IMR-90 (cell line): ENCODE measurements around the gene LMO1. TPM values are rescaled to one million over a fixed set of nuclear protein-coding genes. Genes with fewer than 3 reads are reported as not detected.
A peak's percentile ranks its signal among the peaks of the same experiment; 100 is the strongest.

Experiments
- ATAC-seq: fragments of 200-7000 bp; cut with Tn5 transposase; 2 replicates; pipeline ENCODE4 v1.9.1; 2020; ENCODE audit warnings: low read depth, mild to moderate bottlenecking, moderate library complexity
- BruUV-seq: library from RNA; stranded (reverse); fragments of 400-500 nt; replicated peaks from 2 replicates; lab custom pipeline; 2021; lab: Mats Ljungman, UMichigan
- CTCF ChIA-PET: fragments of 300-600 bp; formaldehyde crosslinking; extraction: SDS; loops from one replicate; lab custom pipeline; 2021; ENCODE audit warnings: antibody characterized with exemption; lab: Yijun Ruan, JAX
- POLR2A ChIA-PET: fragments of 300-600 bp; sonication (Branson Sonifier 250); formaldehyde crosslinking; loops from one replicate; lab custom pipeline; 2022; ENCODE audit warnings: antibody characterized with exemption; ENCODE audit not compliant: unreplicated experiment; lab: Charles Lee
- DNase-seq: peaks from one replicate; pipeline ENCODE4 v3.0.0; 2013
- H2AFZ ChIP-seq: replicated peaks from 2 replicates; pipeline ENCODE3; 2013; ENCODE audit warnings: low read length, mild to moderate bottlenecking; ENCODE audit not compliant: poor library complexity
- H2AK5ac ChIP-seq: 2 replicates; pipeline ENCODE4 v1.6.1; 2013; ENCODE audit warnings: low read depth, low read length, inconsistent platforms
- H2AK9ac ChIP-seq: replicated peaks from 2 replicates; pipeline ENCODE3; 2013; ENCODE audit warnings: mild to moderate bottlenecking, low read depth, low read length, moderate library complexity; ENCODE audit not compliant: poor library complexity
- H2BK120ac ChIP-seq: 2 replicates; pipeline ENCODE4 v1.6.1; 2013; ENCODE audit warnings: low read depth, low read length, inconsistent platforms
- H2BK15ac ChIP-seq: 3 replicates; pipeline ENCODE4 v1.6.1; 2013; ENCODE audit warnings: low read depth, low read length, inconsistent platforms
- H2BK20ac ChIP-seq: 2 replicates; pipeline ENCODE4 v1.6.1; 2013; ENCODE audit warnings: low read depth, mild to moderate bottlenecking, inconsistent platforms, low read length, moderate library complexity
- H2BK5ac ChIP-seq: 2 replicates; pipeline ENCODE4 v1.6.1; 2013; ENCODE audit warnings: mild to moderate bottlenecking, low read depth, low read length, inconsistent platforms; ENCODE audit not compliant: poor library complexity, severe bottlenecking
- H3K14ac ChIP-seq: replicated peaks from 2 replicates; pipeline ENCODE4 v1.6.1; 2013; ENCODE audit warnings: low read depth, low read length, inconsistent platforms
- H3K18ac ChIP-seq: 2 replicates; pipeline ENCODE4 v1.6.1; 2013; ENCODE audit warnings: low read depth, low read length, control low read depth
- H3K23ac ChIP-seq: 2 replicates; pipeline ENCODE4 v1.6.1; 2013; ENCODE audit warnings: low read depth, low read length, inconsistent platforms
- H3K27ac ChIP-seq: 2 replicates; pipeline ENCODE4 v1.5.1; 2013; ENCODE audit warnings: mild to moderate bottlenecking, control low read depth, low read length; ENCODE audit not compliant: insufficient read depth
- H3K27me3 ChIP-seq: 2 replicates; pipeline ENCODE4 v1.6.1; 2013; ENCODE audit warnings: low read length; ENCODE audit not compliant: control insufficient read depth, insufficient read depth
- H3K36me3 ChIP-seq: 2 replicates; pipeline ENCODE4 v1.6.1; 2013; ENCODE audit warnings: low read length, mixed read lengths; ENCODE audit not compliant: control insufficient read depth, insufficient read depth
- H3K4ac ChIP-seq: 2 replicates; pipeline ENCODE4 v1.6.1; 2013; ENCODE audit warnings: low read depth, low read length, inconsistent platforms
- H3K4me1 ChIP-seq: 2 replicates; pipeline ENCODE4 v1.6.1; 2013; ENCODE audit warnings: low read length, mixed read lengths; ENCODE audit not compliant: control insufficient read depth, insufficient read depth
- H3K4me2 ChIP-seq: 2 replicates; pipeline ENCODE4 v1.6.1; 2013; ENCODE audit warnings: low read depth, mild to moderate bottlenecking, control low read depth, low read length, moderate library complexity
- H3K4me3 ChIP-seq: 2 replicates; pipeline ENCODE4 v1.5.1; 2013; ENCODE audit warnings: low read depth, mild to moderate bottlenecking, control low read depth, low read length, moderate library complexity; ENCODE audit not compliant: insufficient read depth
- H3K56ac ChIP-seq: 2 replicates; pipeline ENCODE4 v1.6.1; 2013; ENCODE audit warnings: low read length, inconsistent platforms; ENCODE audit not compliant: insufficient read depth; ENCODE audit errors: extremely low read depth
- H3K79me1 ChIP-seq, 2 experiments: 2 replicates each; pipeline ENCODE4 v1.6.1; 2013; ENCODE audit warnings: low read length in 2 of 2, inconsistent platforms in 1 of 2, low read depth in 1 of 2
- H3K9ac ChIP-seq: 2 replicates; pipeline ENCODE4 v1.6.1; 2013; ENCODE audit warnings: low read depth, low read length, control low read depth
- H3K9me1 ChIP-seq: 2 replicates; pipeline ENCODE4 v1.6.1; 2013; ENCODE audit warnings: low read length, inconsistent platforms; ENCODE audit not compliant: insufficient read depth
- H3K9me3 ChIP-seq: 2 replicates; pipeline ENCODE4 v1.6.1; 2013; ENCODE audit warnings: low read length; ENCODE audit not compliant: control insufficient read depth, insufficient read depth
- H4K20me1 ChIP-seq: 2 replicates; pipeline ENCODE4 v1.6.1; 2013; ENCODE audit warnings: low read length, inconsistent platforms; ENCODE audit not compliant: insufficient read depth
- H4K5ac ChIP-seq: 2 replicates; pipeline ENCODE4 v1.6.1; 2013; ENCODE audit warnings: mild to moderate bottlenecking, low read depth, low read length, control low read depth
- H4K8ac ChIP-seq, 2 experiments: 2 replicates each; pipeline ENCODE4 v1.6.1; 2013; ENCODE audit warnings: low read depth in 2 of 2, low read length in 2 of 2, control low read depth in 1 of 2, inconsistent platforms in 1 of 2
- H4K91ac ChIP-seq: 2 replicates; pipeline ENCODE4 v1.6.1; 2013; ENCODE audit warnings: low read depth, low read length, inconsistent platforms; ENCODE audit not compliant: insufficient read depth
- BHLHE40 ChIP-seq: fragments of 150-350 bp; IDR thresholded peaks from 2 replicates; pipeline ENCODE4 v1.6.1; 2016; ENCODE audit warnings: mild to moderate bottlenecking, low read depth, low read length
- CEBPB ChIP-seq: IDR thresholded peaks from 2 replicates; pipeline ENCODE4 v1.6.1; 2012; ENCODE audit warnings: low read depth, low read length, improper control_type of control experiment
- MAFK ChIP-seq: IDR thresholded peaks from 2 replicates; pipeline ENCODE4 v1.6.1; 2012; ENCODE audit warnings: low read depth, low read length, improper control_type of control experiment
- MXI1 ChIP-seq: IDR thresholded peaks from 2 replicates; pipeline ENCODE4 v1.6.1; 2012; ENCODE audit warnings: low read depth, mild to moderate bottlenecking, low read length, moderate library complexity, borderline replicate concordance
- RAD21 ChIP-seq: IDR thresholded peaks from 2 replicates; pipeline ENCODE4 v1.6.1; 2012; ENCODE audit warnings: low read length, improper control_type of control experiment
- RCOR1 ChIP-seq: IDR thresholded peaks from 2 replicates; pipeline ENCODE4 v1.6.1; 2012; ENCODE audit warnings: mild to moderate bottlenecking, low read length, improper control_type of control experiment; ENCODE audit not compliant: insufficient replicate concordance
- SMC3 ChIP-seq: fragments of 150-350 bp; IDR thresholded peaks from 2 replicates; pipeline ENCODE4 v1.6.1; 2016; ENCODE audit warnings: low read depth, mild to moderate bottlenecking, antibody characterized with exemption, low read length, moderate library complexity
- WGBS, 2 experiments: methylation state at CpG; one replicate each; pipeline versions ENCODE4 v1.1.5 to v1.1.7; 2013; ENCODE audit warnings: missing lambda C conversion rate in 2 of 2; ENCODE audit not compliant: insufficient read length in 1 of 2; ENCODE audit errors: extremely low coverage in 2 of 2; 5-methylcytosine and 5-hydroxymethylcytosine counted together
- dilution Hi-C: fragments of 300-500 bp; cut with HindIII; formaldehyde crosslinking; loops from one replicate; pipeline ENCODE4 v1.14.3; 2018; ENCODE audit warnings: low sequenced_read_pairs; ENCODE audit not compliant: unreplicated experiment
- in situ Hi-C: fragments of 300-500 bp; cut with MboI; formaldehyde crosslinking; loops from 3 replicates; pipeline ENCODE4 v1.14.3; 2019; ENCODE audit warnings: low sequenced_read_pairs, inconsistent platforms, mixed read lengths
- intact Hi-C: fragments of 100-400 bp; cut with micrococcal nuclease; formaldehyde crosslinking; loops from 2 replicates; pipeline ENCODE4 v1.10.0; 2022
- polyA plus RNA-seq, 3 experiments: library from polyadenylated mRNA; depleted of rRNA; stranded (reverse); fragments of >200 nt; gene quantifications; 2 replicates each; pipeline ENCODE4 v1.2.3, GENCODE V29; 2012; ENCODE audit warnings: low replicate concordance in 1 of 3
- total RNA-seq: library from RNA; depleted of rRNA; stranded (reverse); fragments of >200 nt; gene quantifications from 2 replicates; pipeline ENCODE4 v1.2.3, GENCODE V29; 2012

Gene LMO1
- total and polyA plus RNA-seq, 2 of the 4 experiments (the other 2 are of a cell fraction), result not detected

DNA sequence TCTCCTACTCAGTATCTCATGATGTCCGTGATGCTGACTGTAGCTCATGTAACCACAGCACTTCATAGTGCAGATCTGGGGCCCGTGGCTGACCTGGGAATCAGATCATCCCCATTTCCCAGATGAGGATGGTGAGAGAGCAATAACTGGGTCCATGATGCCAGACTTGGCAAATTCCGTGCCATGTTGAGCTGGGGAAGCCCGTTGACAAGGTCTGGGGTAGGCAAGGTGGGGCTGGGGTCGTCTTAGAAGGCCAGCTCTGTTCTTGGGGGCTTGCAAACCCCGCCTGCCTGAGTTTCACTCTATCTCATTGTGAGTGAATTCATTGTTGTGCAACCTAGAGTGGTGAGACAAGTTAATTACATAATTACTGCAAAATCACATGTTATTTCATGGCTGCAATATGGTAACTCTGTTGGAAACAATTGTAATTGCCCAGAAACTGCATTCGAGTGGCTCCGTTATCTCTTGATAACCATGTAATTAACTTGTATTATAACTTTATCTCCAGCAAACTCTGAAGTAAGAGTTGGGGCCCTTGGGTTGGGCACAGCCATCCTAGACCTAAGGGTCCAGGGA, 41.7 kb downstream of the LMO1 start:
- Histone ChIP-seq H4K5ac (no peak overlapping the region), H3K4ac (no peak overlapping the region), H3K18ac (no peak overlapping the region), H3K79me1 (no peaks in the 10 kb centered on the region), H2AFZ (no peak overlapping the region), H4K20me1 (no peaks in the 10 kb centered on the region), H3K4me3 (no peak overlapping the region), H3K4me2 (no peak overlapping the region), H3K23ac (no peak overlapping the region), H3K27me3 (peaks cover 23% of the 10 kb centered on the region), H2BK120ac (no peak overlapping the region), H3K4me1 (no peaks in the 10 kb centered on the region), H4K8ac (no peak overlapping the region), H2BK5ac (no peak overlapping the region), H2AK5ac (no peak overlapping the region), H4K91ac (no peak overlapping the region), H2BK20ac (no peak overlapping the region), H3K56ac (no peak overlapping the region), H3K9ac (no peak overlapping the region), H3K14ac (no peak overlapping the region), H3K9me3 (no peaks in the 10 kb centered on the region), H2AK9ac (no peak overlapping the region), H3K9me1 (no peaks in the 10 kb centered on the region), H3K27ac (no peak overlapping the region), H3K36me3 (no peaks in the 10 kb centered on the region), H2BK15ac (no peak overlapping the region)
- DNase-seq (no peak), ATAC-seq (no peak)
- CTCF ChIA-PET, result no interaction called here
- in situ Hi-C loops, result no loop called here
- BruUV-seq, result no TSS peak
- dilution Hi-C loops, result no loop called here
- POLR2A ChIA-PET, result no interaction called here
- WGBS, 2 experiments, result 80% methylated on average over 1 of the region's 8 CpGs; no CpG with 5 or more reads in 1 of the 2 experiments
- intact Hi-C loops, result loop anchor here (10.0 kb wide), 2 partner anchors 463 to 593 kb away; partner anchors contain the start of genes RPL27A and TRIM66
- TF ChIP-seq RCOR1 (no peak), MAFK (no peak), SMC3 (no peak), CEBPB (0 out of 2 replicates have a peak, but pooled peaks have one; percentile 22), BHLHE40 (no peak), RAD21 (no peak), MXI1 (no peak)
